ENCODE results near the gene C20orf141. TPM values are rescaled to one million over a fixed set of nuclear protein-coding genes. Genes with fewer than 3 reads are reported as not detected.
A peak's percentile ranks its signal among the peaks of the same experiment; 100 is the strongest.
"Not testable (repeated sequence)": the region's sequence is repeated elsewhere in the genome, so short reads cannot be mapped to it uniquely, and the experiment has no call there.

The C20orf141 gene
- total and polyA plus RNA-seq, 11 donors: not detected

GRCh38 chr20:2804852-2805688 is 9.7 kb upstream of the C20orf141 start:
- ATAC-seq (peak in 2 of 4 donors; percentile 33 to 36), DNase-seq (no peak)
- WGBS, 4 donors: 6 to 12% (median 10%) methylated on average over 46 to 49 of the region's 49 CpGs
- H3K4me1 ChIP-seq: peaks cover 0 to 18% (median 0%) of the 10 kb centered on the region in 12 donors
- intact Hi-C loops (cut with DNase I): no loop called here
- H3K4me3 ChIP-seq: peak overlapping the region in 1 of 12 donors; percentile 35
- TF ChIP-seq POLR2A (IDR thresholded peaks at IDR 0.05) (no peak), CTCF (IDR thresholded peaks at IDR 0.05) (no peak)
- H3K27me3 ChIP-seq: peaks cover 26 to 97% (median 64%) of the 10 kb centered on the region in 9 donors
- no peaks in the 10 kb centered on the region for H3K36me3 ChIP-seq
- H3K9me3 ChIP-seq: peaks cover 0 to 5% (median 0%) of the 10 kb centered on the region in 12 donors
- no peak overlapping the region for H3K27ac ChIP-seq

GRCh38 chr20:2805689-2806350 is 9.0 kb upstream of the C20orf141 start:
- TF ChIP-seq CTCF (IDR thresholded peaks at IDR 0.05) (no peak), POLR2A (IDR thresholded peaks at IDR 0.05) (no peak)
- no peak overlapping the region for H3K27ac ChIP-seq
- DNase-seq (no peak), ATAC-seq (no peak)
- H3K36me3 ChIP-seq: no peaks in the 10 kb centered on the region
- H3K9me3 ChIP-seq: peaks cover 0 to 5% (median 0%) of the 10 kb centered on the region in 12 donors
- 14 to 25% (median 18%) methylated on average over 14 to 22 of the region's 22 CpGs for WGBS, 4 donors
- peaks cover 20 to 97% (median 58%) of the 10 kb centered on the region in 9 donors for H3K27me3 ChIP-seq
- intact Hi-C loops (cut with DNase I): no loop called here
- H3K4me3 ChIP-seq: no peak overlapping the region
- peaks cover 0 to 12% (median 0%) of the 10 kb centered on the region in 12 donors for H3K4me1 ChIP-seq

- H3K36me3 ChIP-seq: no peaks in the 10 kb centered on the region
- intact Hi-C loops (cut with DNase I): no loop called here
- H3K4me1 ChIP-seq: peaks cover 0 to 12% (median 0%) of the 10 kb centered on the region in 12 donors
- WGBS, 4 donors: 47 to 50% (median 49%) methylated on average over 4 of the region's 4 CpGs
- no peak for ATAC-seq
- H3K27ac ChIP-seq: no peak overlapping the region
- H3K9me3 ChIP-seq: peaks cover 0 to 5% (median 0%) of the 10 kb centered on the region in 12 donors
- TF ChIP-seq POLR2A (IDR thresholded peaks at IDR 0.05): no peak
- no peak for TF ChIP-seq CTCF (IDR thresholded peaks at IDR 0.05)
- H3K4me3 ChIP-seq: no peak overlapping the region
- peaks cover 15 to 96% (median 53%) of the 10 kb centered on the region in 9 donors for H3K27me3 ChIP-seq
- DNase-seq: no peak
These were observed 8.5 kb upstream of the C20orf141 start for GRCh38 chr20:2806351-2806701.

- intact Hi-C loops (cut with DNase I): no loop called here
- Histone ChIP-seq H3K9me3 (peaks cover 0 to 12% (median 3%) of the 10 kb centered on the region in 12 donors), H3K27ac (no peak overlapping the region), H3K4me1 (peaks cover 0 to 12% (median 0%) of the 10 kb centered on the region in 12 donors), H3K4me3 (no peak overlapping the region), H3K36me3 (no peaks in the 10 kb centered on the region), H3K27me3 (peaks cover 13 to 94% (median 46%) of the 10 kb centered on the region in 9 donors)
- DNase-seq: no peak
- no peak for TF ChIP-seq POLR2A (IDR thresholded peaks at IDR 0.05)
- TF ChIP-seq CTCF (IDR thresholded peaks at IDR 0.05): no peak
- 72 to 85% (median 78%) methylated on average over 4 of the region's 4 CpGs for WGBS, 4 donors
- ATAC-seq: no peak
These were observed 7.8 kb upstream of the C20orf141 start for GRCh38 chr20:2807019-2807418.

GRCh38 chr20:2807929-2808328 is 6.9 kb upstream of the C20orf141 start:
- Histone ChIP-seq H3K27me3 (peaks cover 13 to 92% (median 39%) of the 10 kb centered on the region in 9 donors), H3K9me3 (peaks cover 0 to 18% (median 7%) of the 10 kb centered on the region in 12 donors), H3K4me1 (peaks cover 0 to 12% (median 0%) of the 10 kb centered on the region in 12 donors)
- H3K27ac ChIP-seq; H3K36me3 ChIP-seq; intact Hi-C loops (cut with DNase I); DNase-seq; H3K4me3 ChIP-seq; ATAC-seq: not testable (repeated sequence)
- 72 to 90% (median 80%) methylated on average over 7 to 9 of the region's 9 CpGs for WGBS, 4 donors

Data from heart left ventricle (tissue), 16 donors.